HG03039 (cell line): ENCODE results near the gene KCNH8.

Source experiments
- ATAC-seq: cut with Tn5 transposase; IDR thresholded peaks from one replicate; pipeline ENCODE4 v1.9.1; 2021; ENCODE audit warnings: mild to moderate bottlenecking, moderate library complexity; ENCODE audit not compliant: unreplicated experiment

The KCNH8 gene

DNA sequence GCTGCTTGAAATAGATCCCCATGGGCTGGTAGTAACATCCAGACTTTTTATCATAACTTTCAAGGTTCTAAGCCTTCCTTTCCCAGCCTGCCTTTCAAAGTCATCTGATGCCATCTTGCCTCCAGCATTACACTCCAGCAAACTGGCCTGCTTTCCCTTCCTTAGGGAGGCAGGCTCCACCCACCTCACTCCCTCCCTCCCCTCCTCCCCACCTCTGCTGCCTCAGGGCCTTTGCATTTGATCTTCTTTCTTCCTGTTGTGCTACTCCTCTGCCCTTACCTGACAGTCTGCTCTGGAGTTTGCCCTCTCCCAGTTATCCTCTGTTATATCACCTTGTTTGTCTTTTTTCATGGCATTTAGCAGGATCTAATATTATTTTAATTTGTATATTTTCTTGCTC is 319.5 kb downstream of the KCNH8 start:
- no peak for ATAC-seq

DNA sequence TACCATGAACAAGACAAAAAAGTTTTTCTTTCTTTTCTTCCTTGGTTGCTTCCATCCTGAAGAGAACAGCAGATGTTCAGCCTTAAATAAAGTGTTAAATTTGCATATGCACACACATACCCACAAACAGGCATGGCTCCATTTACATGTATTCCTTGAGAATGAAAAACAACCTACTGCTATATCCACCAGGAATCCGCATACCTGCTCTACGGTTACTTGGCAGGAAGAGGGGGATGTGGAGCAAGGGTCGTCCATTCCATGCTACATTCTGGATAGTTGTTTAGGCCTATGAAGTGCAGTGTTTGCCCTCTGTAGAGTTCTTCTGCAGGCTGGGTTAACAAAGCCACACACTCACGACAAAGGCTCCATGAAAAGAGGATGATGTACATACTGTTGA is 322.8 kb downstream of the KCNH8 start:
- ATAC-seq: no peak

DNA sequence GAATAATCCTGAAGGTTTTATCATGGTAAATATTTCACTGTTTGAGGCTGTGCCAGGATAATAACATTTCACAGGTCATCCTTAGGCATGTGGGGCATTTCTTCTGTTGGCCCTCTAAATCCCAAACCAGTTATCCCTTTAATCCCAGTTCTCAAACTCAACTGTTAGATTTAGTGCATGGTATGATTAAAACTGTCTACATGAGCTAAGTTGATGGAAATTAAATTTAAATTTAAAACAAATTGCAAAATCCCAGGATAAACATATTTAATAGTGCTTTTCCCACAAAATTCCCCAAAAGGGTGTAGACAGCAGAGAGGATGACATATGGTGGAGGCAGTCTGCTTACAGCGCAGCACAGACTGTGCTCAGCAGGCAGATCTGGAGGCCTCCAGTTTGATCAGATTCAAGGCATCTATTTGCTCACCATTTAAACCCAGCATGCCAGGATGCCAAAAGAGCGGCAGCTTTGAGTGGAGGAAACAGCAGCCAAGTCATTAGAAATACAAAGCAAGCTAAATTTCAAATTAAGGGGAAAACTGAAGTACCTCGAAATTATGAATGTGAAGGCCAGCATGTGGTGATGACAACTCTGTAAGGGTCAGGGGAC is 325.8 kb downstream of the KCNH8 start:
- ATAC-seq: no peak

DNA sequence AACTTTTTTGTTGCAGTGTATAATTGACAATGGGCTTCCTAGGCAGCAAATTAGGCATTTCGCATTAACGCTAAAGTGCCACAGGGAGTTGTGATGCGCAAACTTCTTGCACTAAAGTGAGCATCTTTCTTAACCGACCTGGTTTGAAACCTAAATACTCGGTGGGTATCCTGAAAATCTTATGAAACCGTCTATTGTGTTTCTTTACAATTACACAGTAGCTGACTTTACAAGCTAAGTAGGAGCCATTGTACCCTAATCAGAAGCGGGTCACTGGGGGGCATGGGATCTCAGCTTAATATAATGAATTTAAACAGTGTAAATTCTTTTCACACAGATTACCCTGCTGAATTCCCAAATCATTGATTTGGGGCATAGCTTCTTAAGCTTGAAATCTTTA is 328.0 kb downstream of the KCNH8 start:
- ATAC-seq: no peak

DNA sequence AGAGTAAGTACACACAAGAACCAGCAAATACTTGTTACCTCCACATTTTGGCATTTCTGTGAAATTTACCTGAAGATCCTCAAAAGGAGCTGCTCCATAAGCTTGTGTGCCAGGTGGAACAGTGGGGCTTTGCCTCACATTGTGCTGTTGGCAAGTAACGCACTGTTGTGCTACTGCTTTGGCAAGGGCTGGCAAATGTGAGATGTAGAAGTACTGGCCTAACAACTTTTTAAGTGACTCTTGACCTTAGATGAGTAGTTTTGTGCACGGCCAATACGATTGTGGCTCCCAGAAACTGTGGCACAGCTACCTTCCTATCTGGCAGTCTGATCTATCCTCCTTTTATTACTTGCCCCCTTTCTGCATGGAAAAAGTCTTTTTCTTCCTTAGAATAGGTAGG is 337.0 kb downstream of the KCNH8 start:
- ATAC-seq: no peak

DNA sequence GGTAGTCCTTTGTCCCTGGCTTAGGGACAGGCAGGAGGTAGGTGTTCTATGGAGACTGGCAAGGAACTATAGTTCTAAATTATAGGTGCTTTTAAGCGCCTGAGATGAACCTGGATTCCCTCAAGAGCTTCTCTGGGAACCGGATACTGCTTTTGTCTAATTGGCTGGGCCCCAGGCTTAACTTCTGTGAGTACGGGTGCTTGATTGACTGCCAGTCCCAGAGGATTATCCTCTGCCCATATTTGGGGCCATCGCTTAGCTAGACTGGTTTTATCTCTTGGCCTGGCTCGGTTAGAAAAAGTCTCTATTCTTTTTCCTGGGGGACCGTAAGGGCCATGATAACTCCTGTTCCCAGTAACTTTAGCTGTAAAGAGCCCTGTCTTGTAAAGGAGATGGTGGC is 339.1 kb downstream of the KCNH8 start:
- ATAC-seq: no peak

DNA sequence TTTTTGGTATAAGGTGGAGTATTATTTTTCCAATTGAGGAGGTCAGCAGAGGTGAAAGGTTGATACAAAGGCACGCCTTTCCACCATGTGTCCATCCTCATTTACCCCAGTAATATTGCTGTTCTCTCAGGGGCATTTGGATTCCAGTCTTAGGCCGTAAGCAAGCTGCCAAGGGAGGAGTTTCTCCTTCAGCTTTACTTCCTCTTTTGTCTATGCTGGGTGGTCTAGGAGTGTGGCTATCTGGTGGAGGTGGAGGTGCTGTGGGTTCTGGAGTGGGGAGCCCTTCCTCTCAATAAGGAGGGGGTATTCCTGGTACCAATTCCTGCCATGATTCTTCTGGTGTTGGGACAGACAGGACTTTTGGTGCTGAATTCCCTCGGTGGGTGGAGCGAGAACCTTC is 340.6 kb downstream of the KCNH8 start:
- no peak for ATAC-seq

DNA sequence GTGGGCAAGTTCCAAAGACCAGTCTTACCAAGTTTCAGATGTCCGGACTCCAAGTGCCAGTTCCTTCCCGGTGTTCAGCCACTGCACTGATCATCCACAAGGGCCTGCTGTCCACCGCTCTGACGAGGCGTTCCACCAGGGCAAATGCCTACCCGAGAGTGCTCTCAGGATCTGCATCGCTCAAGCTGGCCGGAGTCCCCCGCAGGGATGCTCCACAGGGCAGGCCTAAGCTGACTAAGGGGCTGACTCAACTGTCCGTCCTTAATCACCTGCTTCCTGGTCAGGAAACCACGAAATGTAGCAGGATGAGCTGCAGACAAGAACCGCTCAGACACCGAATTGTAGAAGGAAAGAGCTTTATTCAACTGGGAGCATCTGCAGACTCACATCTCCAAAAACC is 341.6 kb downstream of the KCNH8 start:
- ATAC-seq: no peak

DNA sequence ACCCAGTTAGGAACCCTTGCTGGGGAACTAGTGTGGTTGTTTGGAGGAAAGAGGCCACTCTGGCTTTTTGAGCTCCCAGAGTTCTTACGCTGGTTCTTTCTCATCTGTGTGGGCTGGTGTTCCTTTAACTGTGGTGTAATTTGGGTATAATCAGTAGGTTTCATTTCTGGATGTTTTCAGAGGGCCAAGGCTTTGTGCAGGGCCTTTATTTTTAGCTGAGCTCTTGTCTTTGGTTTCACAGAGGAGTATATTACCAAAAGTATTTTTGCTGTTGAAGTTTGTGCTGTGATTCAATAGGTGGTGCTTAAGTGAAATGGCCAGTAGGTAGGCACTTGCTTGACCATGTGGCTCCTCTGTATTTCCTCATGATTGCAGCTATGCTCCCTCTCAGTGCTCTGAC is 357.9 kb downstream of the KCNH8 start:
- ATAC-seq: no peak

DNA sequence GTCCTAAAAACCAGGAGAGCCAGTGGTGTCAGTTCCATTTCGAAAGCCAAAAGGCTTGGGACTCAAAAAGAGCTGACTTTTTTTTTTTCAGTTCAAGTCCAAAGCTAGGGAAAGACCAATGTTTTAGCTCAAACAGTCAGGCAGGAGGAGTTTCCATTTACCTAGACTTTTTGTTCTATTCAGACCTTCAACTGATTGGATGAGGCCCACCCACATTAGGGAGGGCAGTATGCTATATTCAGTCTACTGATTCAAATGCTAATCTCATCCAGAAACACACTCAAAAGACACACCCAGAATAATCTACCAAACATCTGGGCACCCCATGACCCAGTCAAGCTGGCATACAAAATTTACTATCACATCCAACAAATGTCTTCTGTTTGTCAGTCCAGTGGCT is 374.0 kb downstream of the KCNH8 start:
- ATAC-seq: no peak

DNA sequence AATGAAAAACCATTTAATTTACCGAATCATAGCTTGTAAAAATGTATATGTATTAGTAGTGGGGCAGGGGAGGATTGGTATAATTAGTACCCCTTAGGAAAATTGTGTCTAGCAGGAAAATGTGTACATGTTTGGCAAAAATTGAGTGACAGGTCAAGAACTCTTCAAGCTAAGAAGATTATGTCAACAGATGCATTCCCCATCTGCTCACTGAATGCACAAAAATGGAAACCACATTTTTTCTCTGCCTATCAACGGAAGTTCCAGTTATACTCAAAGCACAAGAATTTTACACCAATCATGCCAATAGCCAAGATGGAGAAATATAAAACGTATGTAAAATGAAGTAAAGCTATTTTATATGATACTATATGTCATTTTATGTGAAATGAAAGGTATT is 377.8 kb downstream of the KCNH8 start:
- no peak for ATAC-seq

DNA sequence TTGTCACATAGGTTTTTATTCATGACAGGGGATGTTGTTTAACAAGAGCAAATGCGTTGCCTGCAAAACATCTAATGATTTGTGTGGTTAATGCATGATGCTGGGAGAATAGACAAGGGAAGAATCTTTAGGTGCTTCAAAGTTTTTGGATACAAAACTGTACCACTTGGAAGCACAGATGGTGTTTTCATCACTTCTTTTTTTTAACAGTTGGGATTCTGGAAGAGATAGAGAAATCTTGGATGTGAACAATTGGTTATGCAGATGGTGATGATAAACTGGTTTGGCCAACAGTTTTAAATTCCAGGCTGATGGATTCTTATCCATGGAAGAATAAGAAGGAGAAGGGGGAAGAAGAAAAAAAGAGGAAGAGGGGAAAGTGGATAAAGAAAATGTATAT is 379.4 kb downstream of the KCNH8 start:
- ATAC-seq: no peak

DNA sequence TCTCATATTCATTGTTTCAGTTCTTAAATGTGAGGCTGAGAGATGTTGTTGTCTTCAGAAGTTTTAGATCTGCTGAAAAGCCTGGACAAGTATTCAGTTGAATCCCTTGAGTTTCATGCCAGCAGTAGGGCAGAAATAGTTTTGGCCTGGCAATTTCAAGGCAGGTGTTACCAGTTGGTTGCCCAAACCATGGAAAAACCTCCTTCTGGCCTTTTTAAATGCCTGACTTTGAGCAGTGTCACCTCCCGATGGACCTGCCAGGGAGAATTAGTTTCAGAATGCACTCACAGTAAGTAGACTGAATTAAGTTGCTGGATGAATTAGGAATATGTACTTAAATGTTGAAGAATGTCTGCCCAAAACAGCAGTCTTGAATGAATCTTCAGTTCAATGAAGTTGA is 383.1 kb downstream of the KCNH8 start:
- ATAC-seq: no peak

DNA sequence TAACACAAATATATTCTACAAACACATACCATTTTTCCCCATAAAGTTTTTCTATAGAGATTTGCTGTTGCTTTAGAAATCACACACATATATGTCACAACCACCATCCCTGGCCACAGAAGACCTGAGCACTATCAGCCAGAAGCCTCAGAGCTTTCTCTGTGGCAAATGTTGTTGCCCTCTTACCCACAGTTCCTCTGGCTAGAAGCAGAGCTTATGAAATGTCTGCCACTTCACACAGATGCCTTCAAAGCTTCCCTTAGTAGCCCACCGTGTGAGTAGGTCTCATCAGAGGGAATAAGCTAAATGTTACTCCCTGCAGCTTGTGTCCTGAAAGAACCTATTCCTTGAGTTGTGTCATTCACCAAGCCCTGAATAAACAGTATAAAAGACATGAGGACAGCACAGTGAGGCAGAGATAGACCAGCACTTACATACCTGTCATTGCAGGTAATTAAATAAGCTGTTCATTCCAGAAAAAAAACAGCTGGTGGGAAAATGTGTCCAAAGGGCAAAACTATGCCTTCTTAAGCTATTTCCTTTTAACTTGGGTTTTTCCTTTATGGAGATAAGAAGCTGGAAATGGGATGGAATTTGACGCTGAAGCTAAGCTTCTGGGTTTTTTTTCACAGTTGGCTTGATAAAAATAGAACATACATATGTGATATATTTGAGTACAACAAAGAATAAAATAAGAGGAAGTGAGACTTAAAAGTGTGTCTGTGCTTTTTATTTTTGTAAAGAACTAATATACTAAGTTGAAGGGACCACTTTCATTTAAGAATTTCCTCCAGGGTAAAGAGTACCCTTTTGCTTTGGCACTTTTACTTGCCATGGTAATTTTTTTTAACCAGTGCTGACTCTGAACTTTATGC is 391.4 kb downstream of the KCNH8 start:
- peak; percentile 52 for ATAC-seq

DNA sequence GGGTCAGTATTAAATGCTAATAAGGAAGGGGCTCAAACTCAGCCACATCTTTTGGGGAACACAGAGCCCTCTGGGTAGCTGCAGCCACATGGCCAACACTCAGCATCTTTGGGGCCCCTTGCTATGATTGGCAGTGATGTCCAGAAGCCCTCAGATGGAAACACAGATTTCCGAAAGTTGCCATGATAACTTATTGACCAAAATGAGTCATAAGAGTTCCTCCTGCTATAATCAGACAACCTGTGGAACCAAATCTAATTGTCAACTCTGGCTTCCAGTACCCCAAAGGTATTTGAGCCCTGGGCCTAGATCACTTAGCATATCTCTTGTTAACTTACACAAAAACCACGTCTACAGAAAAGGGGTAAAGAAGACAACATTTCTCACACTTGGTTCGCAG is 392.2 kb downstream of the KCNH8 start:
- peak; percentile 24 for ATAC-seq

DNA sequence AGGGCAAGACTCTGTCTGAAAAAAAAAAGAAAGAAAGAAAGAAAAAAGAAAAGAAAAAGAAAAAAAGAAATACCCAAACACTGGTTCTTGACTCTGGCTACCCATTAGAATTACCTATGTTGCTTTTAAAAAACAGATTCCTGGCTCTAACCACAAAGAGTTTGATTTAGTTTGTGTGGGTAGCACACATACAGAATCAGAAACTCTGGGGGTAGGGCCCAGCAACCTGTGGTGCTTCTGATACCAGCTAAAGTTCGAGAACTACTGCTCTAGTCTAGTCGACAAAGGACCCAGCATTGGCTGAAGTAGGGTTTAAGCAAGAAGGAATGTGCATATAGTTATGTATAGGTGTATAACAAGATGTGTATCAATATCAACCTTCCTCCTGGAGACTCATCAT is 393.0 kb downstream of the KCNH8 start:
- no peak for ATAC-seq

DNA sequence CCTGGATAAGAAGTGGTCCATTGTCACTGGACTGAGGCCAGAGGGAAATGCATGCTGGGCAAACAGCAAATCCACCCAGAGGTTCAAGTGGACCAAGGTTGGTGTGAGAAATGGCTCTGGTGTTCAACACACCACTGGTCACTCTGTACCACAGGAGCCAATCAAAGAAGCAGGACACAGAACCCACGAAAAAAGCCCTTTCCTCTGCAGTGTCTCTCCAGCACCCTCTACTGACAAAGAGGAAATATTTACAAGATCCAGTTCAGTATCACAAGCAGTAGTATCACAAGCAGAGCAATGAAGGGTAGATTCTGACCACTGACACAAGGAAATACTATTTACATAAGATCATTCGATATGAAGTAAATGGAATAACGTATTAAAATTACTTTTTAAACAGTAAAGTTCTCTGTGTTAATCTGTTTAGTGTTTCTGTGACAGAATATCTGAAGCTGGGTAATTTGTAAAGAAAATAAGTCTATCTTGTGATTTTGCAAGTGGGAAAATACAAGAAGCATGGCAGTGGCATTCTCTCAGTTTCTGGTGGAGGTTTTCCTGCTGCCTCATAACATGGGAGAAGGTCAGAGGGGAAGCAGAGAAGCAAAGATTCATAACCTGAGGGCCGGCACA is 395.0 kb downstream of the KCNH8 start:
- ATAC-seq: peak; percentile 40

DNA sequence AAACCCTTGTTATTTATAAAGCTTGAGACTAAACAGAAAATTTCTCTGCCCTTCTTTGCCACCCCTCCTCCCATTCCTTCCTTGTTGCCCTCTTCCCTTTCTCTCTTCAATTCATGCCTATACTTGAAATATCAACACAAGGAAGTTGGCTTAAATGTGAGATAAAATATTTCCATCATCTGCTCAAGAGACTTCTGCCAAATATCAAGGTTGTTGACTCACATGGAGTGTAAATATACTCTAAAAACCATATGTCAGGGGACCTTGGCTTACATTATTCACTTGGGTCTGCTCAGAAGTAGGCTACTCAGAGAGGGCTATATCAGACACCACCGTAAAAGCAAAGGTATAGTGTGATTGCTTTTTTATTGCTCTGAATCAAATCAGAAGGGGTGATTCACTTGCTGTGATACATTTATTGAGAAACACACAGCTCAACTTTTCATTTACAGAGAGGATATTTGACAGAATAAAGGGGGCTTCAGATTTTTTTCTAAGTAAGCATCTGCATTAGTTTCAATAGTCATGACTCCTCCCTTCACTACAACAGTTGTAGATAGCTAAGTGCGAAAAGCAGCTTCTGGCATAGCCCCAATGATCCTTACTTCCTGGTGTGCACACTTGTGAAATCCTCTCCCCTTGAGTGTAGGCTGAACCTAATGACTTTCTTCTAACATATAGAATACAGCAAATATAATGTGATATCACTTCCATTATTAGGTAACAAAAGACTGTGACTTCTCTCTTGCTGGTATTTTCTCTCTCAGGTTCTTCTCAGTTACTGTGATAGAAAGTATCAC is 399.6 kb downstream of the KCNH8 start:
- ATAC-seq: no peak

DNA sequence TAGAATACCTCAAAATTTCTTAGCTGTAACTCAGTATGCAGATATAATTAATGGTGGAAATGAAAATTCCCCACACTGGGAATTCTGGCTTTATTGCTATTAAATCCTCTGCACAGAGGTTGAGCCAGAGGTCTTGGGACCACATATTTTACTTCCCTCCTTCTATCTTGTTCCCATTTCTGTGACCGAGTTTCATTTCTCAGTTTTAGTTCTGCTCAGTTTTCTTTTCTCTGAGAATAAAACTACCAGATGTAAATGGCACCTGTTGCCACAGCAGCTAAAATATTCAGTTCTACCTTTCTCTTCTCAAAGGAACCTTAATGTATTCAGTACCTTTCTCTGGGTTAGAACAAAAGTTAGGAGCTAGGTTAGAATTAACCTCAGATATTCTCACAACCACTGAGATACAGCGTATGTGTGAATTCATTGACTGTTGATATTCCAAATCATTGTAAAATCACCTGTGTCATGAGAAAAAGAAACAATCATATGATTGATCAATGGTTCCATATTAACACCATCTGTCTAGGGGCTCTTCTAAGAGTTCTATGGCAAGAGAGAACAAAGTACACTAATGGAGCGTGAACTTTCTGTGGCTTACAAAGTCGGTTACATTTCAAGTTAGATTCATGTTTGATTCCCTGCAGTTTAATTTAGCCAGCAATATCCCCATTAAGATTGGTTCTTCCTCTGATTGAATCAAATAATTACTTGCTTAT is 411.6 kb downstream of the KCNH8 start:
- ATAC-seq: peak; percentile 94

DNA sequence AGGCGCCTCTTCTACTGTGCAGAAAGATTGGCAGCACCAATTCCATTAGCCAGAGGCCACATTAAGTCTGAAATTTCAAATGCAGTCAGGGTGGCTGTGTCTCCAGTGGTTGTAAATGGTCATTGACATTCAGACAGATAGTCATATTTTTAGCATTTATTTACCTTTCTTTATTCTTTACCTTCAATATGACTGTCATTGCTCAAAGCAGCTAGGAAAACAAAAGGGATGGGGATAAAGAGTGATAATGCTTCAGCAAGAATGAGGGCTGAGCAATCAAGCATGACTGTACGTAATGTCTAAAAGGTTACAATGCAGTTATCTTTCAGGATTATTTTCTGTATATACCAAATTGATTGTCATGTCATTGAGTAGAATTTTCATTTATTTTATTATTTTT is 425.3 kb downstream of the KCNH8 start:
- no peak for ATAC-seq

DNA sequence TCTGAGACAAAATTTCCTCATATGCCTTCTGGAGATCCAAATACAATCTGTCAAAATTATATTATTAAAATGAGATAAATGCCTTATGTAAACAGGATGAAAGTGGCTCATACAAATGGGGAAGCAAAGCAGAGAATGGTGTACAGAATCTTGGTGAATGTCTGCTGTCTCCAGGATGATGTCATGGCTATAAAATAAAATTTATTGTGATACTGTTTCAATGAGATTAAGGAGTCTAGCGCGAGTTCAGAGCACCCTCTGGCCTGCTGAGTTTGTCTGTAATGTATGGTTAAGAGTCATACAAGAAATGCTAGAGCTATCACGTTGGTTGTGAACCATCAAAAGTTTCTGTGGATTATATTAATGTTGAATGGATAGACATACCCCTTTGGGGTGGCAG is 426.0 kb downstream of the KCNH8 start:
- no peak for ATAC-seq
